Fibroblast of lung (primary cell): ENCODE results near the gene NHP2. TPM values are rescaled to one million over a fixed set of nuclear protein-coding genes. Genes with fewer than 3 reads are reported as not detected.

ENCODE experiments used
- DNase-seq, 2 donors: peaks; one replicate each; pipeline versions ENCODE4 v3.0.0 to v3.0.0-alpha.2; 2010; ENCODE audit warnings: low read depth in 2 of 2
- H2AFZ ChIP-seq: 2 replicates; pipeline ENCODE4 v1.5.1; 2012; ENCODE audit warnings: low read length, control low read depth, inconsistent platforms
- H3K27ac ChIP-seq: 2 replicates; pipeline ENCODE4 v1.5.1; 2011; ENCODE audit warnings: low read length, control low read depth; ENCODE audit not compliant: insufficient read depth
- H3K27me3 ChIP-seq: 2 replicates; pipeline ENCODE4 v1.5.1; 2011; ENCODE audit warnings: mild to moderate bottlenecking, low read length; ENCODE audit not compliant: control insufficient read depth, insufficient read depth
- H3K36me3 ChIP-seq: 2 replicates; pipeline ENCODE4 v1.5.1; 2011; ENCODE audit warnings: low read length; ENCODE audit not compliant: control insufficient read depth, insufficient read depth
- H3K4me1 ChIP-seq: 2 replicates; pipeline ENCODE4 v1.5.1; 2011; ENCODE audit warnings: low read length; ENCODE audit not compliant: control insufficient read depth, insufficient read depth; ENCODE audit errors: extremely low read depth
- H3K4me2 ChIP-seq: 2 replicates; pipeline ENCODE4 v1.5.1; 2011; ENCODE audit warnings: low read length, control low read depth; ENCODE audit not compliant: insufficient read depth; ENCODE audit errors: extremely low read depth
- H3K4me3 ChIP-seq, 4 experiments: fragments of 200-600 bp in 1 of 4; sonication (generic) in 1 of 4; replicated peaks in 1 of 4; 2 replicates each; pipeline ENCODE4 v1.5.1; 2011 to 2016; ENCODE audit warnings: low read length in 4 of 4, low read depth in 3 of 4, mild to moderate bottlenecking in 3 of 4, control low read depth in 2 of 4, inconsistent platforms in 1 of 4, mixed read lengths in 1 of 4; ENCODE audit not compliant: insufficient read depth in 1 of 4; ENCODE audit errors: control extremely low read depth in 1 of 4
- H3K79me2 ChIP-seq: 2 replicates; pipeline ENCODE4 v1.5.1; 2012; ENCODE audit warnings: mild to moderate bottlenecking, low read length, inconsistent platforms; ENCODE audit not compliant: control insufficient read depth, insufficient read depth
- H3K9ac ChIP-seq: 2 replicates; pipeline ENCODE4 v1.5.1; 2011; ENCODE audit warnings: mild to moderate bottlenecking, low read length, control low read depth; ENCODE audit not compliant: insufficient read depth
- H3K9me3 ChIP-seq: 2 replicates; pipeline ENCODE4 v1.5.1; 2012; ENCODE audit warnings: low read depth, low read length; ENCODE audit not compliant: control insufficient read depth, insufficient read depth
- H4K20me1 ChIP-seq: 2 replicates; pipeline ENCODE4 v1.5.1; 2011; ENCODE audit warnings: low read length; ENCODE audit not compliant: control insufficient read depth, insufficient read depth; ENCODE audit errors: extremely low read depth
- CTCF ChIP-seq, 2 donors: IDR thresholded peaks in 1 of 2; conservative IDR thresholded peaks in 1 of 2; 1 replicate in 1 of 2; 2 replicates in 1 of 2; pipeline ENCODE4 v1.5.1; 2011 to 2012; ENCODE audit warnings: low read length in 2 of 2, control low read depth in 1 of 2, inconsistent platforms in 1 of 2, low read depth in 1 of 2, mild to moderate bottlenecking in 1 of 2
- EZH2 ChIP-seq: IDR thresholded peaks from 2 replicates; pipeline ENCODE4 v1.5.1; 2012; ENCODE audit warnings: low read length, control low read depth, mild to moderate bottlenecking; ENCODE audit errors: missing control alignments
- polyA plus RNA-seq, 2 donors: library from polyadenylated mRNA; depleted of rRNA in 1 of 2; stranded (reverse) in 1 of 2; unstranded in 1 of 2; fragments of >200 nt; gene quantifications; 2 replicates each; pipeline ENCODE4 v1.2.1, GENCODE V29; 2011 to 2012; ENCODE audit warnings: missing spikeins in 1 of 2
- total RNA-seq: library from RNA; depleted of rRNA; stranded (reverse); fragments of >200 nt; gene quantifications from 2 replicates; pipeline ENCODE4 v1.2.1, GENCODE V29; 2014

Gene NHP2
- total and polyA plus RNA-seq, 2 donors (not counting 1 experiment from before 2014, with no cell fraction given): 78.3 to 85.7 TPM

GRCh38 chr5:178177569-178177968 lies 23.9 kb upstream of the NHP2 start:
- no peak for TF ChIP-seq EZH2
- TF ChIP-seq CTCF (conservative IDR thresholded peaks at IDR 0.05 in 1 of 2, IDR thresholded peaks at IDR 0.05 in 1 of 2; ENCODE audit: low read depth in 1 of 2, low read length in 2 of 2): no peak
- Histone ChIP-seq H3K4me1 (no peaks in the 10 kb centered on the region), H2AFZ (no peak overlapping the region), H3K79me2 (no peaks in the 10 kb centered on the region), H3K4me2 (no peak overlapping the region), H3K27ac (no peak overlapping the region), H3K27me3 (peaks cover 3% of the 10 kb centered on the region), H4K20me1 (no peaks in the 10 kb centered on the region), H3K4me3 (no peak overlapping the region), H3K9me3 (no peaks in the 10 kb centered on the region), H3K9ac (no peak overlapping the region), H3K36me3 (no peaks in the 10 kb centered on the region)
- no peak for DNase-seq

- H3K4me1 ChIP-seq: no peaks in the 10 kb centered on the region
- H3K27me3 ChIP-seq: peaks cover 3% of the 10 kb centered on the region
- DNase-seq: no peak
- no peaks in the 10 kb centered on the region for H4K20me1 ChIP-seq
- no peak overlapping the region for H3K9ac ChIP-seq
- H3K36me3 ChIP-seq: no peaks in the 10 kb centered on the region
- no peak overlapping the region for H3K4me3 ChIP-seq
- no peak overlapping the region for H3K27ac ChIP-seq
- no peaks in the 10 kb centered on the region for H3K79me2 ChIP-seq
- no peaks in the 10 kb centered on the region for H3K9me3 ChIP-seq
- H3K4me2 ChIP-seq: no peak overlapping the region
- no peak for TF ChIP-seq EZH2
- no peak for TF ChIP-seq CTCF (conservative IDR thresholded peaks at IDR 0.05 in 1 of 2, IDR thresholded peaks at IDR 0.05 in 1 of 2; ENCODE audit: low read depth in 1 of 2, low read length in 2 of 2)
- H2AFZ ChIP-seq: no peak overlapping the region
Observed at GRCh38 chr5:178176791-178177190, 23.1 kb upstream of the NHP2 start.

- H3K36me3 ChIP-seq: no peaks in the 10 kb centered on the region
- H3K4me3 ChIP-seq: no peak overlapping the region
- no peak overlapping the region for H3K9ac ChIP-seq
- no peaks in the 10 kb centered on the region for H3K4me1 ChIP-seq
- no peak overlapping the region for H2AFZ ChIP-seq
- no peaks in the 10 kb centered on the region for H4K20me1 ChIP-seq
- no peaks in the 10 kb centered on the region for H3K27me3 ChIP-seq
- TF ChIP-seq CTCF (conservative IDR thresholded peaks at IDR 0.05 in 1 of 2, IDR thresholded peaks at IDR 0.05 in 1 of 2; ENCODE audit: low read depth in 1 of 2, low read length in 2 of 2) (no peak), EZH2 (no peak)
- no peaks in the 10 kb centered on the region for H3K79me2 ChIP-seq
- no peak overlapping the region for H3K27ac ChIP-seq
- no peak for DNase-seq
- no peak overlapping the region for H3K4me2 ChIP-seq
- no peaks in the 10 kb centered on the region for H3K9me3 ChIP-seq
Observed at GRCh38 chr5:178174456-178174855, 20.8 kb upstream of the NHP2 start.
